Activated CD4-positive, CD25-positive, alpha-beta regulatory T cell treated with anti-CD3 and anti-CD28 coated beads, Interleukin-2, amount 50 U/mL, for 16 hours (primary cell): ENCODE measurements around the gene CACNA1C.

Experiments
- DNase-seq: peaks from one replicate; pipeline ENCODE4 v3.0.0-alpha.2; 2020; ENCODE audit warnings: low read depth, low spot score

The CACNA1C gene

GRCh38 chr12:2194571-2194970 is 141.8 kb downstream of the CACNA1C start:
- no peak for DNase-seq

DNA sequence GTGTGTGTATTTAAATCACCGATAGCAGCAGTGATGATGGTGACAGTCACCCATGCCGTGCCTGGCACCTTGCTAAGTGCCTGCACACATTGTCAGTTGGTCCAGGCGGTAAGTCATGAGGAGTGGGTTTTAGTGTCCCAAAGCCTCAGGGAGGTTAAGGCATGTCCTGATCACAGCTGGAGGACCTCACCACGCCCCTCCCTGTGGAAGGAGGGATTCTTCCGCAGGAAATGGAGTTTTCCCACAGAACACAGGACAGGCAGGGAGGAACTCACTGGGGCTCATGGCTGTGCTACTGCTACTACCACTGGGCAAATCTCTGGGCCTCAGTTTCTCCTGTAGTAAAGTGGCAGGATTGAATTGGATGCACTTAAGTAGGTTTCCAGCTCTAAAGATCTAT is 142.3 kb downstream of the CACNA1C start:
- DNase-seq = no peak

DNA sequence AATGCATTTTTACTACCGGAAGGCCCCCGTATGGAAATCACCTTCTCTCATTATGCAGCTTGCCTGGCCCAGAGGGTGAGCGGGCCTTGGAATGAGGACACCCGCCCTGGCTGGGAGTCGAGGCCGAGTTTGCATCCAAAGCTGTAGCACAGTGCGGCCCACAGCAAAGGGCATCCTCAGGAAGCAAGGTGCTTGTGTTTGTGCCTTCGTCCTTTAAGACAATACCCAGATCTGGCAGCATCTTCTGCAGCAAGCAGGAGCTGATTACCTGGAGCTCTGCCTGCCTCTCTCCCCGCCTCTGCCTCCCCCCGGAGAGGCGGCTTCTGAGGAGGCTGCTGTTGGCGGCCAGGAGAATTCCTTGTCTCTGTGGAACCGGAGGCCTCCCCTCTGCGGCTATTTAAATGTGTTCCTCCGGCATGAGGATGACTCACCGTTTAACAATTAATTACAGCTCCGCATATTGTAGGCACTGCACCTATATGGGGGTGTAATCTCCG is 145.3 kb downstream of the CACNA1C start:
- no peak for DNase-seq

DNA sequence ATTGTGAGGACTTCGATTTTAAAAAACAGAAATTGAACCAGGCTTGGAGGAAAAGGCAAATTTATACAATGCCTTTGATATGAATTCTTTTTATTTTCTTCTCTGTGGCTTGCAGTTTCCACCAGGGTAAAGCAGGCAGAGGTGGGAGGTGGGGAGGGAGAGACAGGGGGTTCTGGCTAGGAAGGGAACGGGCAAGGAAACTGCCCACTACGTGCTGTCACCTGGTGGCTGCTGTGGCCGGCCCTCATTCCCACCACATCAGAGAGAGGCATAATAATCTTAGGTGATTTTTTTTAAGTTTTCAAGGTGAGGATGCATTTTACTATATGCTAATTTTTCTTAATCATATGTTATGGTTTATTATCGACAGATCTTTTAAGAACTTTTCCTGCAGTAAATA is 145.8 kb downstream of the CACNA1C start:
- no peak for DNase-seq

DNA sequence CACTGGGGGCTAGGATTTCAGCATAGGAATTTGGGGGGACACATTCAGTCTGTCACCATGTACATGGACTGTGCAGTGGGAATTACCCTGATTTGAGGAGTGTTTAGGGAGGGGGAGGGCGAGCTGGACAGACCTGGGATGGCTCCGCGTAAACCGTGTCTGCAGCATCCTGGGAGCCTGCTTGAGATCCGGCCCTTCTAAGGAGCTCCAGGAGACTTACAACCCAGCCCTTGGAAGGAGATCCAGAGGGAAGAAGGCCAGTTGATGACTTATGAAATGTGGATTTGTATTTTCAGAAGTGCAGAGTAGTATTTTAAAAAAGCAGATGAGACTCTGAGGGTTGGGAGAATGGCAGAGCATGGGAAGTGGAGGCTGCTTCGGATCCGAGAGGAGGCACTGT is 153.2 kb downstream of the CACNA1C start:
- no peak for DNase-seq

- no peak for DNase-seq
Measured at GRCh38 chr12:2208837-2209635, 156.2 kb downstream of the CACNA1C start.

GRCh38 chr12:2211119-2211518 is 158.3 kb downstream of the CACNA1C start:
- no peak for DNase-seq

DNA sequence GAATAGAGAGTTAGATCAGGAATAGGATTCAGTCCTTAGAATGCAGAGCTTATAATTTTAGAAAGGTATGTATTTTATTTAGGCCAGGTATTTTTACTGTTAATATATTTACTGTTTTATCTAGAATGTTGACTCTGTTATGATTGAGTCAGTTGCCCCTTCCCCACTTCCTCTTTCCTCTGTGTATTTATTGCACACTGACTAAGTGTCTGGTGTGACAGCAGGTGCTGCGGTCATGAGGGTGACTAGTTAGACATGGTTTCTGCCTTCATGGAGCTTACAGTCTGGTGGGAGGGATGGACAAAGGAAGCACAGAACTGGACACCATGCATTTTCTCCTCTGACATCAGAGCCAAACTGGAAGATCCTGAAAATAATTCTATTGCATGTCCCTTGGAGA is 159.8 kb downstream of the CACNA1C start:
- no peak for DNase-seq

DNA sequence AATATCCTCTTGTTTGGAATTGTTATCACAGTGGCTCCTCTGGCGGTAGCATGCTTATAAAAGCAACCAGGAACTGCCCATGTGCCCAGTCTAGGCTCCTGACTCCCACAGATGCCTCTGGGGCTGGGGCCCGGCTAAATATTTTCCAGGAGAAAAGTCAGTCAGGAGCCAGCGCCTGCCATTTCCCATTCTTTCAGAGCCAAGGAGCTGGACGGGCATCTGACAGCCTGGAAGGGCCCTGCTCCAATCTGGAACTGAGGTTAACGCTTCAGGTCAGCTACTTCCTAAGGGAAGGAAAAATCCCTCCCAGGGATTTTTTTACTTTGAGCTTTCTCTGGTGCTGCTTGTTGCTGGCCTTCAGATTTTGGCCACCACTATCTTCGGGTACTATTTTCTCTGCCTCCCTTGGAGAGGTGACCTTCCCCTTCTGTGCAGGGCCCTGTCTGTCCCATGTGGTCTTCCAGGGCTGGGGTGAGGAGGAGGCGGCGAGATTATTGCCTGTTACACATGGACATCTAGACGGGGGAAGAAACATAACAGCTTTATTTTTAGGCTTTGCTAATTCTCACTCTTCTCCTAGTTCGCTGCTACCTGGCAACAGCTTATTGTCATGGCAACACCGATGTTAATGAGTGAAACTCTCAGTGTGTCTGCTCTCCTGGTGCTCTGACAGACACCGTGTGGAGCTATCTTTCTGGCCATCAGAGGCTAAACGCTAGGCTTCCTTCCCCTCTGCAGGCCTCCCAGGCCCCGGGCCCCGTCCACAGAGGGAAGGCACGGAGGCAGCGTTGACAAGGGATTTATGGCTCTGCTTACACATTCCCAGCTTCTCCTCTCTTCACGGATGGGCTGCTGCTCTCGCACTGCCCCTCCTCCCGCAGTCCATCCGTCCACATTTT is 160.4 kb downstream of the CACNA1C start:
- no peak for DNase-seq

DNA sequence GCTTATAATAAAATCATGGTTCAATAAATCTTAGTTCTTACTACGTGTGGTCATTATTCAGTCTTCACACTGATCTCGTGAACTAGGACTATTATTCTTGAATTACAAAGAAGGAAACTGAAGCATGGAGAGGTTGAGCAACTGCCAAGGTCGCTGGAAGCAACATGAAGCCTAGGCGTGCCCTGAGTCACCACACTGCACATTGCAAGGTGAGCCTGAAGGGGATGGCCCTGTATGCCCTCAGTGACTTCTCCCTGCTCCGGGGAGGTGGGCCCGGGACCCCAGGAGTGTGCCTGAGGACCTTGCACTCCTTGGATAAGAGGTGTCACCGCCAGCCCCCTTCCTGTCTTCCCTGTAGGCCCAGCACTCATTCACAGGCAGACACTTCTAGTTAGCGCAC is 161.6 kb downstream of the CACNA1C start:
- DNase-seq = no peak

DNA sequence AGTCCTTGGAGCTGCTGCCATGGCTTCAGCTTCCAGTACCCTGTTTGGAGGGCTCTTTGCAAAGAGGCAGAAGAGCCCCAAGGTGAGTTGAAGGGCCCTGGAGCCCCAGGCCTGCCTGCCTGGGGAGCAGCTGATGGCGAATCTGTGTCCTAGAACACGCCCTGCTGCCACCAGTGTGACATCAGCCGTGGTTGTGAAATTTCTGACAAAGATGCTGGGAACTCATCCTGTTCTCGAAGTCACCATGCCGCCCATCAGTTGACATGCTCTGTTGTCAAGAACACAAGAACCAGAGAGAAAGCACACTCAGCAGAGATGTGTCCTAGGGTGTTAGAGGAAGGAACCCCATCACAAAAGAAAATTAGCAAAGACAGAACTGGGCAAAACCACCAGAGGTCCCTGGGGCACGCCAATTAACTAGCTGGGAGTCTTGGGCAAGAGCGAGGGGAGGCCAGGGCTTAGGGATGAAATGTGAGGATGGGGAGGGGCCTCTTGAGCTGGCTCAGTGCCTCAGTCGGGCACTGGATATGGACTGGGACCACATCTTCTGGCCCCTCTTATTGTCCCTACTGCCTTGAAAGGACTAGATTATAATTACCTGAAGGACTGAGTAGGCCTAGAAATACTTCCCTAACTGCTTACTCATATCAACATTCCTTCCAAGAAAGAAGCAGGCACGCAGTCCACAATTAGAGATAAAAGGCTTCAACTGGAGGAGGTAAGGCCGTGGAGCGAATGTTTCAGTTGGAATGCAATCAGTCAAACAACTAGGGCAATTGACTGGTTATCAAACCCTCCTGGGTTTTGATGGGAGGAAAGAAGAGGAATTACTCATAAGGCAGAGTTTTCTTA is 163.1 kb downstream of the CACNA1C start:
- no peak for DNase-seq

GRCh38 chr12:2218706-2219105 is 165.9 kb downstream of the CACNA1C start:
- no peak for DNase-seq

GRCh38 chr12:2221030-2221621 is 168.3 kb downstream of the CACNA1C start:
- DNase-seq = no peak

DNA sequence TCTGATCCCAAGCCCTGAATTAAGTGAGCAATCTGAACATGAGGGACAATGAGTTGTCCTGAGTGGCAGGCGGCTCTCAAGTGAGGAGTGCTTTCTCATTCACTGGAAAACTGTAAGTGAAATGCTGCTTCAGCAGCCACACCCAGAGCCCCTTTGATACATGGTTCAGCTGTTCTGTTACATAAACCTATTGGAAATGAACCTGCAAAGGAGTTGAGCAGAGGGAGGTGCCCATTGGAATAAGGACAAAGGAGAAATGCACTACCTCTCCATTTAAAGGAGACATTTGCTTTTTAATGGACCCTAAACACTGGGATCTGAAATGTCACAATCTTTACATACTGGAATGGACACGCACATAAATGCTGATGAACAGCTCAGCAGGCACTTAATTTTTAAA is 169.9 kb downstream of the CACNA1C start:
- DNase-seq = no peak

DNA sequence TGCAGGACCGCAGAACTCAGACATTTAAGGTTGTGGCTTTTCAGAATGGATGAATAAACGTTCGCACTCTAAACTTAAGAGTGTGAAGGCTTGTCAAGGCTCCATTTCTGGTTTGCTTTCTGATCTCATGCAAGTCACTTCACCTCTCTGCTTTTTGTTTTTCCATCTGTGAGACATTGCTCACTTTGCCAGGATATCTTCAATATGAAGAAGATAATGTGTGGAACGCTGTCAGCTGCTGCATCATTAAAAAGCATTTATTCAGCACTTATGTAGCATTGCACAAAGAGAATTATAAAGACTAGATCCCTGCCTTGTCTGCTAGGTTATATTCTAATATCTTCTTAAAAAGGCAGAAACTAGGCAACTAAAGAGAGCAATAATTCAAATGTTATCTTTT is 172.2 kb downstream of the CACNA1C start:
- DNase-seq = no peak

DNA sequence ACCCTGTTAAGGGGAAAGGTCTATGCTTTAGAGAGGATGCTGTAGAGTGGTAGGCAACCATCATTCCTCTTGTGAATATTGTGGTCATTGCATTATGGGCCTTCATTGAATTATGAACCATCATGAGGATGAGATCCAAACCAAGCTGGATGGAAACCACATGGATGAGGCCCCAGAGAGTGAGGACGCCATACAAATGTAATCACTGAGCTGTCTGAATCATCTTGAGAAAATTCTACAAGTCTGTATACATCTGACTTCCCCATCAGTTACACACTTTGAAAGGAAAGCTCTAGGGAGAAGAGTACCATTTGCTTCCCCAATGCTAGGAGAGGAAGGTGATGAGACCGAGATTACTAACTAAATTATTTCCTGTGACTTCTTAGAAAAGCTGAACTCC is 172.9 kb downstream of the CACNA1C start:
- DNase-seq = no peak

DNA sequence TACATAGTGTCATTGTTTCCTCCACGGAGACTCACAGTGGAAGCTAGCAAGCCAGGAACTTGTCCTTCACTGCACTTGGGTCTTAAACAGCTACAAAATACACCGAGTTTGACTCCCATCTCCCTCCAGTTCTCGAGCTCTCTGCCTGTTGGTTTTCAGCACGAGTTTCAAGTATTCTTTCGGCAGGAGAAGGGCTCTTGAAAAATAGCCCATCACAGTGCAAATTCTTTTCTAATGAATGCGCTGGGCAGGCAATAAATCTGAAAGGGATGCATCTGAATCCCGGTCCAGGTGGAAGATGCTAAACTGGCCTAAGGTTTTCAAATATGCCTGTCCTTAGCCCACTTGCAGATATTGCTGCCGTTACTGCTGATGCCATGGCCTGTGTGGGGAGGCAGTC is 173.9 kb downstream of the CACNA1C start:
- DNase-seq = no peak

DNA sequence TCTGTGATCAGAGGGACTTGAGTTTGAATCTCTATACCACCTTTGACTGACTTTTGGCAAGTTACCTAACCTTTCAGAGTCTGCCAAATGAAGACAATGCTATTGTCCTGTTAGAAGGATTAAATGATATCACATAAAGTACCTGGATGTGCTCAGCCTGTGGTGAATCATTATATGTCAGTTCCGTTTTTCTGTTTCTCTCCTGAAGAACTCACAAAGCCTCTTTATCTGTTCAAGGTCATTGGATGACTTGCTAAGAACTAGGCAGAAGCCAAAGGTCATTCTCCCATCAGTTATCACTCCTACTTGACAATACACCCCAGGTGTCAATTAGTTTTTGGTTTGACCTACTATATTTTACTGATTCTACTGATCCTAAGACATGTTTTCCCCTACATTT is 174.6 kb downstream of the CACNA1C start:
- no peak for DNase-seq

DNA sequence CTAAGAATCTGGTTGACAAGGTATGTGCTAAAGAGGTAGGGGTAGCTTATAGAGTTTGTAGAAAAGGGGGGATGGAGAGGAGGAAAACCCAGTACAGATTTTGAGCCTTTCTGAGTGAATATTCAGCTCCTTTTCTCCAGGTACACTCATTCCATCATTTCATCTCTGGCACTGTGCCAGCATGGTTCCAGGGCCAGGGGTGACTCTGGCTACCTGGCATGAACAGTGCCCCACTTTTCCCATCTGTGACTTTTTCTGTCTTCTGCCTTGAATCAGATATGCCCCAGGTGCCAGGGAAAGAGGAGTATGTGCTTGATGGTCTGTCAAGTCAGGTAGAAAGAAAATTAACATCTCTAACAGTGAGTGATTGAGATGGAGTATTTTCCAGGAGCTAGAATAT is 175.7 kb downstream of the CACNA1C start:
- DNase-seq = no peak

- no peak for DNase-seq
Measured at GRCh38 chr12:2229661-2230539, 177.1 kb downstream of the CACNA1C start.
